ENCODE results near the gene TRMO. TPM values are rescaled to one million over a fixed set of nuclear protein-coding genes. Genes with fewer than 3 reads are reported as not detected.

The TRMO gene
- total and polyA plus RNA-seq, 5 donors, result 5.3 to 9.5 (median 7.8) TPM

DNA sequence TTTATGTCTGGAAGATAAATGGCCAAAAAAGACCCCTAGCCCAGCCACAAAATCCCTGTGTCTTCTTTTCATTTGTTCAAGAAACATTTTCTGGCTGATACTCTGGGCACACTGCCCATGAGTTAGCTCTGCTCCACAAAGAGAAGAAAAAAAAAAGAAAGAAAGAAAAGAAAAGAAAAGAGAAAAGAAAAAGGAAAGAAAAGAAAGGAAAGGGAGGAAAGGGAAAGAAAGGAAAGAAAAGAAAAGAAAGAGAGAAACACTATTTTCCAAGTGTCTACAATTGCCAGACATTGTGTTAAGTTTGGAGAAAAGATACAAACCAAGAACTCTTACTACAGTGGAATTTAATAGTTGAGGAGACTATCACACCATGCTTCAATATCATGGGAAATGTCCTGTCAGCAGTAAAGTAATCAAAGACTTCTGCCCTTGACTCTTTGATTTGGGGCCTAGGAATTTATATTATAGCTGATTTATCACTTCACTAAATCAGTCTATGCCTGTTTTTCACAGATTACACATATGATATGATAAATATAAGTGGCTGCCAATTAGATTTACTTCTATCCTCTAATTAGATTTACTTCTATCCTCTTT, 3.0 kb downstream of the TRMO start:
- no peaks in the 10 kb centered on the region for H3K4me1 ChIP-seq (ENCODE audit: control insufficient read depth, insufficient read depth, low read length)
- intact Hi-C loops (cut with DNase I), result no loop called here
- no peak overlapping the region for H3K27ac ChIP-seq (ENCODE audit: low read length)
- H3K27me3 ChIP-seq (ENCODE audit: control insufficient read depth, insufficient read depth), result no peaks in the 10 kb centered on the region
- H3K9me3 ChIP-seq (ENCODE audit: control insufficient read depth, low read length), result no peaks in the 10 kb centered on the region
- ATAC-seq (no peak), DNase-seq (no peak)
- H3K4me3 ChIP-seq (ENCODE audit: low read length), result no peak overlapping the region

DNA sequence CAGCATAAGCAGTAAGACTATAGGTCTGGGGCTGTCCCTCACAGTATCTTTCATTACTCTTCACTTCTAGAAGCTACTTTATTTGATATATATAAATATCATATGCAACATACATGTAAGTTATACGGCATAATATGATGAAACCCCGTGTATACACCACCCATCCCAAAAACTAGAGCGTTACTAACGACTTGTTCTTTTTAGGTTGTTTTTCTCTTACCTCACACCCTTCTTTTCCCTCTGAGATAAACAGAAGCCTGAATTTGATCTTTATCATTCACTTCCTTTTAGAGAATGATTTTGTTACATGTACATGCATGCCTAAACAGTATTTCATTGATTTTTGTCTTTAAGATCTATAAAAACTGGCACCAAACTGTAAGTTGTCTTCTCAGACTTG, 3.7 kb downstream of the TRMO start:
- Histone ChIP-seq H3K27ac (ENCODE audit: low read length) (no peak overlapping the region), H3K4me1 (ENCODE audit: control insufficient read depth, insufficient read depth, low read length) (no peaks in the 10 kb centered on the region), H3K9me3 (ENCODE audit: control insufficient read depth, low read length) (no peaks in the 10 kb centered on the region), H3K27me3 (ENCODE audit: control insufficient read depth, insufficient read depth) (no peaks in the 10 kb centered on the region), H3K4me3 (ENCODE audit: low read length) (no peak overlapping the region)
- 71% methylated on average over 4 of the region's 4 CpGs for WGBS
- DNase-seq (no peak), ATAC-seq (no peak)
- intact Hi-C loops (cut with DNase I), result no loop called here

- Histone ChIP-seq H3K9me3 (ENCODE audit: control insufficient read depth, low read length) (no peaks in the 10 kb centered on the region), H3K4me3 (ENCODE audit: low read length) (no peak overlapping the region), H3K27me3 (ENCODE audit: control insufficient read depth, insufficient read depth) (no peaks in the 10 kb centered on the region), H3K27ac (ENCODE audit: low read length) (no peak overlapping the region), H3K4me1 (ENCODE audit: control insufficient read depth, insufficient read depth, low read length) (peaks cover 5% of the 10 kb centered on the region)
- WGBS, result 89% methylated on average over 1 of the region's 1 CpG
- intact Hi-C loops (cut with DNase I), result no loop called here
- DNase-seq (no peak), ATAC-seq (no peak)
Measured at GRCh38 chr9:97911970-97912369, 10.3 kb downstream of the TRMO start.

DNA sequence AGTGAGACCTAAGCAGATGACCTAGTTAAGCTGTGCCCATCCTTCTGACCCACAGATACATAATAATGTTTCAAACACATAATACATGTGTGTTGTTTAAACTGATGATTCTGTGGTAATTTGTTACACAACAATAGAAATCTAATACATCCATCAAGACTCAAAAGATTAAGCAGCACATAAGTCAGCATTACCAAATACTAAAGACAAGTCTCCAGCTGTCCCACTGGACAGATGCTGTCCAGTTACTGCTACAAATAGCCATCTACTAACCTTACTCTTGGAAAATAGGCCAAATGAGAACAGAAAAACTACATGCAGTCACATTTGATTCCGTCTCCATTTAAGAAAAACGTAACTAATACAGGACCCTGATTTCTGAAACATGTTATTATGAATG, 10.8 kb downstream of the TRMO start:
- H3K27me3 ChIP-seq (ENCODE audit: control insufficient read depth, insufficient read depth), result no peaks in the 10 kb centered on the region
- H3K27ac ChIP-seq (ENCODE audit: low read length), result no peak overlapping the region
- ATAC-seq, result no peak
- H3K4me1 ChIP-seq (ENCODE audit: control insufficient read depth, insufficient read depth, low read length), result peaks cover 5% of the 10 kb centered on the region
- H3K4me3 ChIP-seq (ENCODE audit: low read length), result no peak overlapping the region
- 95% methylated on average over 2 of the region's 2 CpGs for WGBS
- intact Hi-C loops (cut with DNase I), result no loop called here
- DNase-seq, result no peak
- H3K9me3 ChIP-seq (ENCODE audit: control insufficient read depth, low read length), result no peaks in the 10 kb centered on the region

DNA sequence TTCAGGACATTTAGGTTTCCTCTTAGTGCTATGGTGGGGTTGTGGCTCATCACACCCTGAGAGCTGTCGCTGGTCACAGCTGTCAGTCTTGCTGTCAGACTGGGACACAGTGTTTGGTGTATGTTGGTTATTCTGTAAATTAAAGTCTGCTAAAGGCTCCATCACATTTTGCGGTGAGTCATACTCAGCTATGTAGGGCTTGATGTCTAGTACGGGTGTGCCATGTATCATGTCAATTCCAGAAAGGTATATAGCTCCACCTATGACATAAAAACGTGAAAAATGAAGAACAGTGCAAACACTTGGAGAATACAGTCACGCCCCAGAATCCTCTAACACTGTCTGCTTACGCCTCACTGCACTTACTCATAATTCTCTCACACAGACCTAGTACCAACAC, 11.9 kb downstream of the TRMO start:
- intact Hi-C loops (cut with DNase I), result no loop called here
- H3K9me3 ChIP-seq (ENCODE audit: control insufficient read depth, low read length), result no peaks in the 10 kb centered on the region
- H3K4me1 ChIP-seq (ENCODE audit: control insufficient read depth, insufficient read depth, low read length), result peaks cover 5% of the 10 kb centered on the region
- H3K27ac ChIP-seq (ENCODE audit: low read length), result no peak overlapping the region
- no peak overlapping the region for H3K4me3 ChIP-seq (ENCODE audit: low read length)
- ATAC-seq, result no peak
- no peaks in the 10 kb centered on the region for H3K27me3 ChIP-seq (ENCODE audit: control insufficient read depth, insufficient read depth)
- 90% methylated on average over 6 of the region's 6 CpGs for WGBS
- DNase-seq, result no peak

- Histone ChIP-seq H3K9me3 (ENCODE audit: control insufficient read depth, low read length) (no peaks in the 10 kb centered on the region), H3K4me3 (ENCODE audit: low read length) (no peak overlapping the region), H3K27me3 (ENCODE audit: control insufficient read depth, insufficient read depth) (no peaks in the 10 kb centered on the region), H3K4me1 (ENCODE audit: control insufficient read depth, insufficient read depth, low read length) (peaks cover 5% of the 10 kb centered on the region), H3K27ac (ENCODE audit: low read length) (no peak overlapping the region)
- DNase-seq (no peak), ATAC-seq (no peak)
- intact Hi-C loops (cut with DNase I), result no loop called here
- WGBS, result 88% methylated on average over 1 of the region's 1 CpG
Measured at GRCh38 chr9:97908705-97909104, 13.6 kb downstream of the TRMO start.

DNA sequence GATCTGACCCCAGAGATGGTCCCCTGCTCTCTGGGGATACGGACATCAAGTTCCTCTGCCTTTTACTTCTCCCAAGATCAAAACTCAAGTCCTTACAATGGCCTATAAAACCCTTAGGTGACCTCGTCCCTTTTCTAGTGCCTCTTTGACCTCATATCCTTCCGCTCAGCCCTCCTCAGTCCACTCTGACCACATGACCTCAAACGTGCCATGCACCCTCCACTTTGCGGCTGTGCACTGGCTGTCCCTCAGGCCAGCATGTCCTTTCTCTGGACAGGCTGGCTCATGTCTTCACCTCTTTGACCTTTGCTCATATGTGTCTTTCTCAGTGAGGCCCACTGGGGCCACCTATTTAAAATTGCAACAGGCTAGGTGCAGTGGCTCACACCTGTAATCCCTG, 14.7 kb downstream of the TRMO start:
- Histone ChIP-seq H3K9me3 (ENCODE audit: control insufficient read depth, low read length) (no peaks in the 10 kb centered on the region), H3K27me3 (ENCODE audit: control insufficient read depth, insufficient read depth) (no peaks in the 10 kb centered on the region), H3K4me1 (ENCODE audit: control insufficient read depth, insufficient read depth, low read length) (peaks cover 5% of the 10 kb centered on the region), H3K4me3 (ENCODE audit: low read length) (no peak overlapping the region), H3K27ac (ENCODE audit: low read length) (no peak overlapping the region)
- ATAC-seq (no peak), DNase-seq (no peak)
- intact Hi-C loops (cut with DNase I), result no loop called here
- 82% methylated on average over 5 of the region's 5 CpGs for WGBS

- no peak overlapping the region for H3K4me3 ChIP-seq (ENCODE audit: low read length)
- no peaks in the 10 kb centered on the region for H3K27me3 ChIP-seq (ENCODE audit: control insufficient read depth, insufficient read depth)
- H3K27ac ChIP-seq (ENCODE audit: low read length), result no peak overlapping the region
- DNase-seq (no peak), ATAC-seq (no peak)
- H3K4me1 ChIP-seq (ENCODE audit: control insufficient read depth, insufficient read depth, low read length), result peaks cover 5% of the 10 kb centered on the region
- H3K9me3 ChIP-seq (ENCODE audit: control insufficient read depth, low read length), result no peaks in the 10 kb centered on the region
- intact Hi-C loops (cut with DNase I), result no loop called here
- WGBS, result 73% methylated on average over 3 of the region's 3 CpGs
Measured at GRCh38 chr9:97907046-97907445, 15.3 kb downstream of the TRMO start.

DNA sequence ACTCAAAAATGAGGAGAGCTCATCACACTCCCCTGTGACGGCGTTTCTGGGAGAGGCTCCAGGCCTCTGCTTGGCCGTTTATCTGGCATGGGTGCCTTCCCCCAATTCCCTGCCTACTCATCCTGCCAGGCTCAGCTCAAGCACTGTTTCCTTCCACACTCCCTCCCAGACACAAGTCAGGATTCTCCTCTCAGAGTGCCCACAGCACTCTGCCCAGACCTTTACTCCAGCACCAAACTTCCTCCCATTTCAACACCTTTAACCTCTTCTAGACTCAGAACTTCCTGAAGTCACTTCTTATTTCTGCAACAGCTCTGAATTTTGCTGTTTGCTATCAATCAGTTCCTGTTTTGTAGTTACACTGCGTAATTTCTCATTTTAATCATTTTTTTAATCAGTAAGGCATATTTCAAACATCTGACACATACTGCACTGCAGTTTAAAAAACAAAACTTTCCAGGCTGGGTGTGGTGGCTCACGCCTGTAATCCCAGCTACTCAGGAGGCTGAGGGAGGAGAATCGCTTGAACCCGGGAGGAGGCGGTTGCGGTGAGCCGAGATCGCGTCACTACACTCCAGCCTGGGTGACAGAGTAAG, 16.0 kb downstream of the TRMO start:
- H3K27me3 ChIP-seq (ENCODE audit: control insufficient read depth, insufficient read depth), result no peaks in the 10 kb centered on the region
- H3K9me3 ChIP-seq (ENCODE audit: control insufficient read depth, low read length), result no peaks in the 10 kb centered on the region
- H3K4me3 ChIP-seq (ENCODE audit: low read length), result no peak overlapping the region
- DNase-seq (peak; percentile 52 to 77 (median 61)), ATAC-seq (peak; percentile 67 to 71)
- intact Hi-C loops (cut with DNase I), result no loop called here
- 81% methylated on average over 12 of the region's 12 CpGs for WGBS
- peaks cover 5% of the 10 kb centered on the region for H3K4me1 ChIP-seq (ENCODE audit: control insufficient read depth, insufficient read depth, low read length)
- H3K27ac ChIP-seq (ENCODE audit: low read length), result no peak overlapping the region

DNA sequence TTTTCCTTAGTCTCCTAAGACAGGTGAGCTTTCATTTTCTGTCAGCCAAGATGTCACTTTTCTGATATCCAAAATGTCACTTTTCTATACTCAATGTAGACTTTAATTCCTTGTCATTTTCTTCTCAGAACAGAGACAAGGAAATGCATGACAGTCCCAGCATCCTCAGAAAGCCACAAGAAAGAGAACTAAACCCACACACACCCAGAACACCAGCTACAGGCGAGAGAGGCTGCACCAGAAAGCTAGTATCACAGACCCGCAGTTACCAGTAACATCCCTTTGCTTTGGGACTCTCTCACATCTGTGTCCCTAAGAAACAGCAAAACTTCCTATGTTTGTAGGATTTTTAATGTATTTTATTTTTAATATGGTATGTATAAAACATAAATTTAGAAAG, 17.1 kb downstream of the TRMO start:
- H3K27ac ChIP-seq (ENCODE audit: low read length), result no peak overlapping the region
- H3K9me3 ChIP-seq (ENCODE audit: control insufficient read depth, low read length), result no peaks in the 10 kb centered on the region
- WGBS, result 86% methylated on average over 2 of the region's 2 CpGs
- DNase-seq (no peak), ATAC-seq (no peak)
- H3K4me3 ChIP-seq (ENCODE audit: low read length), result no peak overlapping the region
- H3K4me1 ChIP-seq (ENCODE audit: control insufficient read depth, insufficient read depth, low read length), result peaks cover 5% of the 10 kb centered on the region
- H3K27me3 ChIP-seq (ENCODE audit: control insufficient read depth, insufficient read depth), result no peaks in the 10 kb centered on the region
- intact Hi-C loops (cut with DNase I), result no loop called here

DNA sequence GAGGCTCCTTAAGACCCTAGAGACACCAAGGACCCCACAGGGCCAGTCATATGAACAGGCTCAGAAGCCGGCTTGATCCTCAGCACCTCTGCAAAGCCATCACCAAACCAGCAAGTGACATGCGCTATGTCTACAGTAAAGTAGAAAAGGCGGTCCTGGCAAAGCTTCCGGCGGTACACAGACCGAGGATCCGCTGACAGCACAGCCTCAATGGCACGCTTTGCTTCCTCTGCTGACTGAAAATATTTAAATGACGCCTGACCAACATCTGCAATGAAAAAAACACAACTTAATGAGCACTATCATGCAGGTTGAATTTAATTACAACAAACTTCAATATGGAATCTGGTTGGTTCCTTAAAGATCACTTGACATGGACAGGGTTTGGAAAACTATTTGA, 17.6 kb downstream of the TRMO start:
- intact Hi-C loops (cut with DNase I), result loop anchor here in 2 of 4 donors (5.0 kb wide), 1 partner anchor 192 kb away; no protein-coding TSS in a partner anchor
- no peak overlapping the region for H3K4me3 ChIP-seq (ENCODE audit: low read length)
- ATAC-seq, result no peak
- H3K27me3 ChIP-seq (ENCODE audit: control insufficient read depth, insufficient read depth), result no peaks in the 10 kb centered on the region
- WGBS, result 96% methylated on average over 9 of the region's 9 CpGs
- peaks cover 5% of the 10 kb centered on the region for H3K4me1 ChIP-seq (ENCODE audit: control insufficient read depth, insufficient read depth, low read length)
- no peak overlapping the region for H3K27ac ChIP-seq (ENCODE audit: low read length)
- H3K9me3 ChIP-seq (ENCODE audit: control insufficient read depth, low read length), result no peaks in the 10 kb centered on the region
- no peak for DNase-seq

DNA sequence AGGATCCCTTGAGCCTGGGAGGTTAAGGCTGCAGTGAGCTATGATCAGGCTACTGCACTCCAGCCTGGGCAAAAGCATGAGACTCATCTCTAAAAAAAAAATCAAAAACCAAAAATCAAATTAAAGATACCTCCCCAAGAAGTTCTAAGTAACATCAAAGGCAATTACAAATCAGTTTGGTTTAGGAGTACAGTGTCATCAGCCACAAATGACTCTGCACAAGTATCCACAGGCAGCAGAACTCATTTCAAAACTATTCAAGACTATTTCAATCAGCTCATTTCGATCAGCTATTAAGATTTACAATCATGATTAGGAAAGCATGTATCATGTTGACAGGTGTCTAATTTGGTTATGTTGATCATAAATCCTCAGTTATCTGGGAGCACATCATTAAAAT, 19.1 kb downstream of the TRMO start:
- WGBS, result 82% methylated on average over 1 of the region's 1 CpG
- ATAC-seq (no peak), DNase-seq (no peak)
- intact Hi-C loops (cut with DNase I), result loop anchor here in 2 of 4 donors (5.0 kb wide), 1 partner anchor 191 kb away; no protein-coding TSS in a partner anchor
- no peaks in the 10 kb centered on the region for H3K9me3 ChIP-seq (ENCODE audit: control insufficient read depth, low read length)
- H3K4me1 ChIP-seq (ENCODE audit: control insufficient read depth, insufficient read depth, low read length), result peaks cover 5% of the 10 kb centered on the region
- no peaks in the 10 kb centered on the region for H3K27me3 ChIP-seq (ENCODE audit: control insufficient read depth, insufficient read depth)
- H3K4me3 ChIP-seq (ENCODE audit: low read length), result no peak overlapping the region
- H3K27ac ChIP-seq (ENCODE audit: low read length), result no peak overlapping the region

Data from right cardiac atrium (tissue), 5 donors.